ENCODE measurements around the gene CX3CL1. TPM values are rescaled to one million over a fixed set of nuclear protein-coding genes. Genes with fewer than 3 reads are reported as not detected.

CX3CL1 gene
- total and polyA plus RNA-seq, 2 of the 13 experiments (the other 11 are each of a cell fraction or from before 2014, with no cell fraction given) = 57.3 to 60.8 TPM

DNA sequence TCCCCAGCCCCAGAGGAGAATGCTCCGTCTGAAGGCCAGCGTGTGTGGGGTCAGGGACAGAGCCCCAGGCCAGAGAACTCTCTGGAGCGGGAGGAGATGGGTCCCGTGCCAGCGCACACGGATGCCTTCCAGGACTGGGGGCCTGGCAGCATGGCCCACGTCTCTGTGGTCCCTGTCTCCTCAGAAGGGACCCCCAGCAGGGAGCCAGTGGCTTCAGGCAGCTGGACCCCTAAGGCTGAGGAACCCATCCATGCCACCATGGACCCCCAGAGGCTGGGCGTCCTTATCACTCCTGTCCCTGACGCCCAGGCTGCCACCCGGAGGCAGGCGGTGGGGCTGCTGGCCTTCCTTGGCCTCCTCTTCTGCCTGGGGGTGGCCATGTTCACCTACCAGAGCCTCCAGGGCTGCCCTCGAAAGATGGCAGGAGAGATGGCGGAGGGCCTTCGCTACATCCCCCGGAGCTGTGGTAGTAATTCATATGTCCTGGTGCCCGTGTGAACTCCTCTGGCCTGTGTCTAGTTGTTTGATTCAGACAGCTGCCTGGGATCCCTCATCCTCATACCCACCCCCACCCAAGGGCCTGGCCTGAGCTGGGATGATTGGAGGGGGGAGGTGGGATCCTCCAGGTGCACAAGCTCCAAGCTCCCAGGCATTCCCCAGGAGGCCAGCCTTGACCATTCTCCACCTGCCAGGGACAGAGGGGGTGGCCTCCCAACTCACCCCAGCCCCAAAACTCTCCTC lies 10.4 kb downstream of the CX3CL1 start (continued):
- TF ChIP-seq MIXL1 (CRISPR knock-in tag; IDR thresholded peaks at IDR 0.05) (no peak), ZNF468 (CRISPR knock-in tag; IDR thresholded peaks at IDR 0.05) (no peak), FOXK1 (CRISPR knock-in tag; IDR thresholded peaks at IDR 0.05; ENCODE audit: borderline replicate concordance, low read depth) (no peak), ATF7-NPFF (CRISPR knock-in tag; IDR thresholded peaks at IDR 0.05; ENCODE audit: low read depth) (no peak)

DNA sequence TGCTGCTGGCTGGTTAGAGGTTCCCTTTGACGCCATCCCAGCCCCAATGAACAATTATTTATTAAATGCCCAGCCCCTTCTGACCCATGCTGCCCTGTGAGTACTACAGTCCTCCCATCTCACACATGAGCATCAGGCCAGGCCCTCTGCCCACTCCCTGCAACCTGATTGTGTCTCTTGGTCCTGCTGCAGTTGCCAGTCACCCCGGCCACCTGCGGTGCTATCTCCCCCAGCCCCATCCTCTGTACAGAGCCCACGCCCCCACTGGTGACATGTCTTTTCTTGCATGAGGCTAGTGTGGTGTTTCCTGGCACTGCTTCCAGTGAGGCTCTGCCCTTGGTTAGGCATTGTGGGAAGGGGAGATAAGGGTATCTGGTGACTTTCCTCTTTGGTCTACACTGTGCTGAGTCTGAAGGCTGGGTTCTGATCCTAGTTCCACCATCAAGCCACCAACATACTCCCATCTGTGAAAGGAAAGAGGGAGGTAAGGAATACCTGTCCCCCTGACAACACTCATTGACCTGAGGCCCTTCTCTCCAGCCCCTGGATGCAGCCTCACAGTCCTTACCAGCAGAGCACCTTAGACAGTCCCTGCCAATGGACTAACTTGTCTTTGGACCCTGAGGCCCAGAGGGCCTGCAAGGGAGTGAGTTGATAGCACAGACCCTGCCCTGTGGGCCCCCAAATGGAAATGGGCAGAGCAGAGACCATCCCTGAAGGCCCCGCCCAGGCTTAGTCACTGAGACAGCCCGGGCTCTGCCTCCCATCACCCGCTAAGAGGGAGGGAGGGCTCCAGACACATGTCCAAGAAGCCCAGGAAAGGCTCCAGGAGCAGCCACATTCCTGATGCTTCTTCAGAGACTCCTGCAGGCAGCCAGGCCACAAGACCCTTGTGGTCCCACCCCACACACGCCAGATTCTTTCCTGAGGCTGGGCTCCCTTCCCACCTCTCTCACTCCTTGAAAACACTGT lies 11.3 kb downstream of the CX3CL1 start:
- WGBS (ENCODE audit: low lambda C conversion rate) = 61% methylated on average over 8 of the region's 8 CpGs
- in situ Hi-C loops (cut with HindIII; ENCODE audit: extremely low pct_ligation_motif_present, low pct_unique_long_range_greater_than_20kb) (no loop called here), intact Hi-C loops (cut with micrococcal nuclease; ENCODE audit: unreplicated experiment) (no loop called here)
- ATAC-seq = peak; percentile 45
- POLR2A ChIA-PET = interaction anchor here (1.3 to 3.8 kb wide), 5 partner anchors 11 to 80 kb away, joined by 4 to 37 read pairs (median 15); partner anchors contain the start of gene CX3CL1
- Histone ChIP-seq H3K4me1 (ENCODE audit: insufficient read depth, low read length) (peaks cover 61% of the 10 kb centered on the region), H4K20me1 (ENCODE audit: insufficient read depth, low read length) (no peaks in the 10 kb centered on the region), H3K27me3 (ENCODE audit: control insufficient read depth in 1 of 2, insufficient read depth in 2 of 2, low read length in 2 of 2) (no peaks in the 10 kb centered on the region), H3K4me2 (ENCODE audit: low read depth, low read length) (peak overlapping the region; percentile 43), H3K27ac (ENCODE audit: extremely low read length, insufficient read depth, low read length) (peak overlapping the region; percentile 3), H3K36me3 (replicated peaks in 1 of 2; ENCODE audit: control insufficient read depth in 1 of 2, insufficient read depth in 2 of 2, low read length in 2 of 2) (peaks cover 32 to 46% of the 10 kb centered on the region in 2 experiments), H2AFZ (ENCODE audit: low read length) (no peak overlapping the region), H3K4me3 (replicated peaks in 1 of 3; ENCODE audit: insufficient read depth in 1 of 3, low read depth in 2 of 3, low read length in 3 of 3) (no peak overlapping the region), H3K9ac (ENCODE audit: insufficient read depth, low read depth, low read length) (no peak overlapping the region; the same call in 1 of the 2 replicates), H3K9me3 (ENCODE audit: low read length) (no peaks in the 10 kb centered on the region), H3K79me2 (ENCODE audit: insufficient read depth, low read length) (peaks cover 3% of the 10 kb centered on the region)
- CTCF ChIA-PET (ENCODE audit: low intra/inter-chr PET ratio, low total read pairs) = no interaction called here
- BruUV-seq (replicated peaks) = TSS peak; percentile 51
- peak; percentile 44 for DNase-seq (ENCODE audit: low spot score)
- peak; percentile 48 for FAIRE-seq
- no peak for TF ChIP-seq REL (CRISPR knock-in tag; conservative IDR thresholded peaks at IDR 0.05)
- no peak for TF ChIP-seq ZFP36L1 (CRISPR knock-in tag; IDR thresholded peaks at IDR 0.05)
- TF ChIP-seq ZNF274 (CRISPR knock-in tag; IDR thresholded peaks at IDR 0.05) = no peak; the same call in 1 of the 2 replicates
- peak; percentile 46; the same call in 1 of the 2 replicates for TF ChIP-seq ZNF746 (CRISPR knock-in tag; IDR thresholded peaks at IDR 0.05)
- no peak for TF ChIP-seq KAT8 (CRISPR knock-in tag; IDR thresholded peaks at IDR 0.05)
- TF ChIP-seq ZSCAN9 (CRISPR knock-in tag; IDR thresholded peaks at IDR 0.05; ENCODE audit: borderline replicate concordance) = peak; percentile 38; the same call in 1 of the 2 replicates
- TF ChIP-seq ZNF382 (CRISPR knock-in tag; IDR thresholded peaks at IDR 0.05; ENCODE audit: borderline replicate concordance) = no peak
- TF ChIP-seq BCL3 (CRISPR knock-in tag; IDR thresholded peaks at IDR 0.05) = 0 out of 2 replicates have a peak, but pooled peaks have one; percentile 42
- TF ChIP-seq ZKSCAN5 (CRISPR knock-in tag; IDR thresholded peaks at IDR 0.05) = no peak
- TF ChIP-seq, protein P1, sequence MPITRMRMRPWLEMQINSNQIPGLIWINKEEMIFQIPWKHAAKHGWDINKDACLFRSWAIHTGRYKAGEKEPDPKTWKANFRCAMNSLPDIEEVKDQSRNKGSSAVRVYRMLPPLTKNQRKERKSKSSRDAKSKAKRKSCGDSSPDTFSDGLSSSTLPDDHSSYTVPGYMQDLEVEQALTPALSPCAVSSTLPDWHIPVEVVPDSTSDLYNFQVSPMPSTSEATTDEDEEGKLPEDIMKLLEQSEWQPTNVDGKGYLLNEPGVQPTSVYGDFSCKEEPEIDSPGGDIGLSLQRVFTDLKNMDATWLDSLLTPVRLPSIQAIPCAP (CRISPR knock-in tag; IDR thresholded peaks at IDR 0.05; ENCODE audit: low read depth) = no peak
- TF ChIP-seq KDM4B (CRISPR knock-in tag; IDR thresholded peaks at IDR 0.05) = no peak
- TF ChIP-seq TBX3 (IDR thresholded peaks at IDR 0.05; ENCODE audit: borderline replicate concordance) = no peak

Measured in HepG2 (cell line).